Body of pancreas (tissue), 4 donors: ENCODE results near the gene RTP4.

Experiments
- CTCF ChIP-seq, 7 experiments: fragments of 450-650 bp in 4 of 7; fragments of 200-600 bp in 3 of 7; sonication (generic) in 3 of 7; IDR thresholded peaks; one replicate each; pipeline ENCODE4 v1.5.1; 2016 to 2019; ENCODE audit warnings: antibody characterized with exemption in 7 of 7
- POLR2A ChIP-seq, 3 donors: fragments of 450-650 bp; IDR thresholded peaks; one replicate each; pipeline ENCODE4 v1.6.1; 2016; ENCODE audit warnings: antibody characterized with exemption in 3 of 3, mild to moderate bottlenecking in 2 of 3

DNA sequence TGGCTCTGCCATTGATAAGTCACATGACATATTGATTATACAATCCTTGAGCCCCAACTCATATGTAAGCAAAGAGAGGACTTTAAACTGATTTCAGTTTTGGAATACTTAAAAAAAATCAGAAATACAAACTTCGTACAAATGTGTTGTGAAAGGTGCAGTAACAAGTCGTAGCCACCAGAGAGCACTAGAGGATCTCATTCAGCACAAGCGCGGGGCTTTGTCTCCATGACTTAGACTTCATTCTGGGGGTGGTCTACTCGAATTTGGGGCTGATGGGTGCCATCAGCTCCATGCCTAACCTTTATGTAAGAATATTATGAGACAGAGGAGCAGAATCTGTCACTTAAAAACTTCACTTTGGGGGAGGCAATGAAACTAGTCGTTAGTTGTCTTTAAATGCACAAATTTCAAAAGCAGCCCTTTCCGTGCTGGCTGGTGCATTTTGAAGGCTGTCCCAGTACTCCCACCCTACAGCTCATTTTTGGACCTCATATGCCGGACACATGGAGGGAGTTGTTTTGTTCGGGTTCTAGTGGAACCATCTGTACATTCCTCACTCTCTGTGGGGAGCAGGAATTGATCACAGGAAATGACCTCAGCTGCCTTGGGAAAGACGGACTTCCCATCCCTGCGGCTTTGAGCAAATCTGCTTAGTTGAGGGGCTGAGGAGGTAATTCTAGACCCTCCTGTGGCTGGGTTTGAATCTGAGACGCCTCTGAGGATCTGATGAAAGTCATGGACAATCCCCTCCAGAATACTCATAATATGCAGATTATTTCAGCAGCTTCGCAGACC lies 49.2 kb upstream of the RTP4 start:
- TF ChIP-seq CTCF (IDR thresholded peaks at IDR 0.05): peak; percentile 70 to 84 (median 80)
- no peak for TF ChIP-seq POLR2A (IDR thresholded peaks at IDR 0.05)
